ENCODE measurements around the gene EIF2B2. TPM values are rescaled to one million over a fixed set of nuclear protein-coding genes. Genes with fewer than 3 reads are reported as not detected.

EIF2B2 gene
- total RNA-seq, 1 experiment from 2014 or later, result 48.3 TPM

DNA sequence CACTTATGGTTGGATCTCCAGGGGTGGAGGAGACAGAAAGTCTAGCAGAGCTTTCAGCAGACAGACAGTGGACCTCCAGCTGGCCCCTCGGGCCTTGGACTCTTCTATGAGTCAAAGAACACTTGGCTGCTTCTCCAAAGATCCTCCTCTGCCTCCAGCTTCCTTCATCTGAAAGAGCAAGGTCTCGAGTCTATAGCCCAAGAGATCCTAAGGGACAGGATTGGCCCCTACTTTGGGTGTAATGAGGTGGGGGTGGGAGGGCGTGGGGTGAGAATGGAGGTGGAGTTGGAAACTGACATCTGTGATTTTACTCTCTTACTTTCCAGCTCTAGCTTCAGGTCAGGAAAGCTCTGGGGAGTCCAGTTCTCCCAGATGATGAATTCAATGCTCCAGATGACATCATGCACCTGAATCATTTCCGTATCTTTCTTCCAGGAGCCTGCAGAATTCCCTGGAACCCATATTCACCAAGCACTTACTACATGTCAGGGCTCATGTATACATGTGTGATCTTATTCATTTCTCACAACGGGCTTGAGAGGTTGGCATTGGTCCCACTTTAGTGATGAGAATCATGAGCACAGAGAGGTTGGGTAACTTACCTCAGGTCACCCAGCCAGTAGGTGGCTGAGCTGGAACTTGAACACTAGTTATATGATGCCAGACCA is 37.1 kb upstream of the EIF2B2 start:
- Histone ChIP-seq H3K9ac (ENCODE audit: extremely low read depth, insufficient read length, low read length) (no peak overlapping the region), H3K23ac (ENCODE audit: insufficient read length, low read depth, low read length) (no peak overlapping the region), H3K14ac (ENCODE audit: insufficient read depth, low read length) (no peak overlapping the region), H3K56ac (ENCODE audit: insufficient read length, low read depth, low read length) (no peak overlapping the region), H4K91ac (ENCODE audit: insufficient read length, low read depth, low read length) (no peak overlapping the region), H2BK15ac (ENCODE audit: low read depth, low read length) (no peak overlapping the region), H3K23me2 (ENCODE audit: insufficient read length, low read depth, low read length, poor library complexity, severe bottlenecking) (no peaks in the 10 kb centered on the region), H3T11ph (ENCODE audit: low read length) (no peak overlapping the region), H2AK5ac (ENCODE audit: insufficient read length, low read length) (no peak overlapping the region), H3K27ac (ENCODE audit: insufficient read length, low read depth, low read length) (no peak overlapping the region), H3K4me2 (ENCODE audit: insufficient read depth, insufficient read length, low read length) (no peak overlapping the region), H4K20me1 (ENCODE audit: control insufficient read depth, insufficient read depth, insufficient read length) (no peaks in the 10 kb centered on the region), H2AFZ (ENCODE audit: low read length) (no peak overlapping the region), H2BK20ac (ENCODE audit: low read depth, low read length, poor library complexity, severe bottlenecking) (no peak overlapping the region), H3K9me3 (ENCODE audit: control insufficient read depth, low read depth, low read length) (no peaks in the 10 kb centered on the region), H3K79me1 (ENCODE audit: insufficient read depth, low read depth, low read length, poor library complexity, severe bottlenecking) (no peaks in the 10 kb centered on the region), H4K5ac (ENCODE audit: insufficient read length, low read depth, low read length) (no peak overlapping the region), H3K4ac (ENCODE audit: low read depth, low read length) (no peak overlapping the region), H2BK5ac (ENCODE audit: insufficient read length, low read length) (no peak overlapping the region), H2BK120ac (ENCODE audit: low read depth, low read length, poor library complexity, severe bottlenecking) (no peak overlapping the region), H3K18ac (ENCODE audit: insufficient read length, low read depth, low read length) (no peak overlapping the region), H3K79me2 (ENCODE audit: insufficient read depth, low read length) (no peaks in the 10 kb centered on the region), H2BK12ac (ENCODE audit: insufficient read length, low read depth, low read length) (no peak overlapping the region), H4K8ac (replicated peaks; ENCODE audit: insufficient read length, low read depth, low read length) (no peak overlapping the region), H3K4me1 (ENCODE audit: insufficient read depth, low read length) (no peaks in the 10 kb centered on the region), H3K27me3 (ENCODE audit: insufficient read depth, low read length) (no peaks in the 10 kb centered on the region)
- no peak for DNase-seq
- Mint-ChIP-seq H3K27ac (no peak overlapping the region), H3K4me3 (no peak overlapping the region), H3K36me3 (ENCODE audit: insufficient read depth in 1 of 3, low read depth in 3 of 3) (no peaks in the 10 kb centered on the region), H3K9me3 (no peaks in the 10 kb centered on the region), H3K27me3 (ENCODE audit: low read depth) (no peaks in the 10 kb centered on the region; the same call in 1 of the 2 replicates), H3K4me1 (peaks cover 6 to 12% of the 10 kb centered on the region in 2 experiments)
- TF ChIP-seq, protein P1, sequence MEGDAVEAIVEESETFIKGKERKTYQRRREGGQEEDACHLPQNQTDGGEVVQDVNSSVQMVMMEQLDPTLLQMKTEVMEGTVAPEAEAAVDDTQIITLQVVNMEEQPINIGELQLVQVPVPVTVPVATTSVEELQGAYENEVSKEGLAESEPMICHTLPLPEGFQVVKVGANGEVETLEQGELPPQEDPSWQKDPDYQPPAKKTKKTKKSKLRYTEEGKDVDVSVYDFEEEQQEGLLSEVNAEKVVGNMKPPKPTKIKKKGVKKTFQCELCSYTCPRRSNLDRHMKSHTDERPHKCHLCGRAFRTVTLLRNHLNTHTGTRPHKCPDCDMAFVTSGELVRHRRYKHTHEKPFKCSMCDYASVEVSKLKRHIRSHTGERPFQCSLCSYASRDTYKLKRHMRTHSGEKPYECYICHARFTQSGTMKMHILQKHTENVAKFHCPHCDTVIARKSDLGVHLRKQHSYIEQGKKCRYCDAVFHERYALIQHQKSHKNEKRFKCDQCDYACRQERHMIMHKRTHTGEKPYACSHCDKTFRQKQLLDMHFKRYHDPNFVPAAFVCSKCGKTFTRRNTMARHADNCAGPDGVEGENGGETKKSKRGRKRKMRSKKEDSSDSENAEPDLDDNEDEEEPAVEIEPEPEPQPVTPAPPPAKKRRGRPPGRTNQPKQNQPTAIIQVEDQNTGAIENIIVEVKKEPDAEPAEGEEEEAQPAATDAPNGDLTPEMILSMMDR (conservative IDR thresholded peaks at IDR 0.05), result no peak
- WGBS (ENCODE audit: extremely low coverage, insufficient read length, low lambda C conversion rate), result no CpG with 5 or more reads among the region's 5 CpGs

Data from H9 (cell line).